Measurements from ENCODE around the gene ATP5IF1. TPM values are rescaled to one million over a fixed set of nuclear protein-coding genes. Genes with fewer than 3 reads are reported as not detected.

Gene ATP5IF1
- total RNA-seq, 1 experiment from 2014 or later: 214 TPM

DNA sequence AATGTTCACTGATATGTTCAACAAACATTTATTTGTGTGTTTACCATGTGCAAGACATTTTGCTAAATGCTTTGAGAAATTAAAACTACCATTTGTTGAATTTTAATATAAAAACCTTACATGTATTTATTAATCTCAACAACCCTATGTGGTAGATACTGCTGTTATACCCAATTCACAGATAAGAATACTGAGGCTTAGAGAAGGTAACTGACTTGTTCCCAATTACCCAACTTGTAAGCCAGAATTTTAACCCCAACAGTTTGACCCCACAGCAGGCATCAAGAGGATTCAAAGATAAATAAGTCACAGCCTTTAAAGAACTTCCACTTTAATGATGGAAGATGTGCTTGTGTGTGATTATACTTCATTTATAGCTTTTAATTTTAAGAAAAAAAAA is 6.8 kb upstream of the ATP5IF1 start:
- Mint-ChIP-seq H3K4me1 (ENCODE audit: insufficient read depth, unreplicated experiment) (no peaks in the 10 kb centered on the region), H3K4me3 (ENCODE audit: unreplicated experiment) (no peak overlapping the region), H3K27ac (ENCODE audit: low read depth, unreplicated experiment) (no peak overlapping the region), H3K36me3 (ENCODE audit: insufficient read depth, unreplicated experiment) (peaks cover 58% of the 10 kb centered on the region), H3K9me3 (ENCODE audit: unreplicated experiment) (no peaks in the 10 kb centered on the region), H3K27me3 (ENCODE audit: insufficient read depth, unreplicated experiment) (no peaks in the 10 kb centered on the region)
- BruUV-seq (replicated peaks): no TSS peak
- ChIA-PET POLR2A (interaction anchor here (0.9 to 11.6 kb wide), 3 partner anchors 10 to 140 kb away, joined by 3 to 314 read pairs (median 5); partner anchors contain the start of gene EYA3), CTCF (no interaction called here)
- intact Hi-C loops (cut with micrococcal nuclease): no loop called here
- no peak for TF ChIP-seq CTCF (IDR thresholded peaks at IDR 0.05; ENCODE audit: unreplicated experiment)
- DNase-seq (ENCODE audit: unreplicated experiment): no peak

DNA sequence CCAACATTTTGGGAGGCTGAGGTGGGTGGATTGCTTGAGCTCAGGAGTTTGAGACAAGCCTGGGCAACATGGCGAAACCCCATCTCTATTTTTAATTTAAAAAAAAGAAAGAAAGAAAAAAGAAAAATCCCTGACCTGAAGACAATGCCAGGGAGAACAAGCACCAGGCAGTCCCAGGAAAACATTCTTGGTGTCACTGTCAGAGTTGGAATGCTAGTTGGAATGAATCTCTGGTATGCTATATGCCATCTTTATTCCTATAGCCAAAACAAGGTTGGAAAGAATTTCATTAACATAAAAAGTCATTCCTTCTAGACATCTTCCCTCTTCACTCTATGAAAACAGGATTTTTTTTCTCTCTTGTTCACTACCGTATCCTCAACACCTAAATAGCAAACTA is 5.9 kb upstream of the ATP5IF1 start:
- no TSS peak for BruUV-seq (replicated peaks)
- H3K9me3 Mint-ChIP-seq (ENCODE audit: unreplicated experiment): no peaks in the 10 kb centered on the region
- no peaks in the 10 kb centered on the region for H3K27me3 Mint-ChIP-seq (ENCODE audit: insufficient read depth, unreplicated experiment)
- TF ChIP-seq CTCF (IDR thresholded peaks at IDR 0.05; ENCODE audit: unreplicated experiment): no peak
- intact Hi-C loops (cut with micrococcal nuclease): no loop called here
- ChIA-PET POLR2A (interaction anchor here (0.9 to 11.6 kb wide), 4 partner anchors 11 to 141 kb away, joined by 3 to 314 read pairs (median 4); partner anchors contain the start of gene EYA3), CTCF (interaction anchor here (0.6 to 0.7 kb wide), 2 partner anchors 13 to 94 kb away, joined by 3 to 5 read pairs; no protein-coding TSS in a partner anchor)
- H3K4me3 Mint-ChIP-seq (ENCODE audit: unreplicated experiment): no peak overlapping the region
- H3K27ac Mint-ChIP-seq (ENCODE audit: low read depth, unreplicated experiment): no peak overlapping the region
- H3K4me1 Mint-ChIP-seq (ENCODE audit: insufficient read depth, unreplicated experiment): no peaks in the 10 kb centered on the region
- no peak for DNase-seq (ENCODE audit: unreplicated experiment)
- peaks cover 49% of the 10 kb centered on the region for H3K36me3 Mint-ChIP-seq (ENCODE audit: insufficient read depth, unreplicated experiment)

DNA sequence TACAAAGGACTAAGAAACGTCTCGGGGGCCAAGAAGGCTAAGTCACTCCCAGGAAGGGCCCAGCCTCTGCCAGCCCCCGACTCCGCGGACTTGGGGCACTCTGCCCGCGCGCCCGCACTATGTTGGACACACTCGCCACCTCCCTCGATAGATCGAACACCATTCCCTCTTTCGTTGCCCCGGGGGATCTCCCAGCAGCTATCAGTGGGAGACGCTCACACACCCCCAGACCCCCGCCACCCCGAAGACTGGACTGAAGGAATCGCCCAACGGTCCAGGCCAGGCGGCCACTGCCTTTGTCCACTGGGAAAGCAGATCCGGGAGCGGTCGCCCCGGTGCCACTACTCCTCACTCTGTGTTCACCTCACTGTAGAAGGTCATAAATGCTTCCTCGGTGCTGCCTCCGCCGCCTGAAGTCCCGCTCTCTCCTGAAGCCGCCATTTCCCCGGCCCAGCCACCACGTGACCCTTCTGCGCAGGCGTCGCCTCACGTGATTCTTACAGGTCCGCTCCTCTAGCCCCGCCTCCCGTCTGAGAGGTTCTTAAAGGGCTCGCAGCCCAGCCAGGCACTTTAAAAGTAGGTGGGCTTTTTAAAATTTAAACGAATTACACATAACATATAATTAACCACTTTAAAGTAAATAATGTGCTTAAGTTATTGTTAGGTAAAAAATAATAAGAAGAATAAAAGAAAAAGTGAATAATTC is 3.2 kb upstream of the ATP5IF1 start, which contains the start of gene DNAJC8:
TSS of gene DNAJC8 (minus strand) at position 472 of the 706 bp plus-strand sequence. CDS start at position 441, 31 bp downstream.
- TF ChIP-seq CTCF (IDR thresholded peaks at IDR 0.05; ENCODE audit: unreplicated experiment): no peak
- Mint-ChIP-seq H3K27me3 (ENCODE audit: insufficient read depth, unreplicated experiment) (no peaks in the 10 kb centered on the region), H3K36me3 (ENCODE audit: insufficient read depth, unreplicated experiment) (peaks cover 22% of the 10 kb centered on the region), H3K27ac (ENCODE audit: low read depth, unreplicated experiment) (peak within 1 kb of the TSS; percentile 99), H3K9me3 (ENCODE audit: unreplicated experiment) (no peaks in the 10 kb centered on the region), H3K4me3 (ENCODE audit: unreplicated experiment) (peak within 1 kb of the TSS; percentile 92), H3K4me1 (ENCODE audit: insufficient read depth, unreplicated experiment) (no peaks in the 10 kb centered on the region)
- intact Hi-C loops (cut with micrococcal nuclease): no loop called here
- ChIA-PET POLR2A (interaction anchor here (1.0 to 11.6 kb wide), 9 partner anchors 14 to 148 kb away, joined by 3 to 314 read pairs (median 4); partner anchors contain the start of genes EYA3 and SESN2), CTCF (interaction anchor here (0.6 to 0.8 kb wide), 3 partner anchors 30 to 1074 kb away, joined by 3 to 6 read pairs (median 4); no protein-coding TSS in a partner anchor)
- peak; percentile 94 for DNase-seq (ENCODE audit: unreplicated experiment)
- TSS peak; percentile 71 for BruUV-seq (replicated peaks)

GRCh38 chr1:28233264-28233606 is 2.7 kb upstream of the ATP5IF1 start:
- Mint-ChIP-seq H3K9me3 (ENCODE audit: unreplicated experiment) (no peaks in the 10 kb centered on the region), H3K4me3 (ENCODE audit: unreplicated experiment) (peak overlapping the region; percentile 92), H3K36me3 (ENCODE audit: insufficient read depth, unreplicated experiment) (peaks cover 16% of the 10 kb centered on the region), H3K27ac (ENCODE audit: low read depth, unreplicated experiment) (peak overlapping the region; percentile 99), H3K27me3 (ENCODE audit: insufficient read depth, unreplicated experiment) (no peaks in the 10 kb centered on the region), H3K4me1 (ENCODE audit: insufficient read depth, unreplicated experiment) (no peaks in the 10 kb centered on the region)
- no peak for TF ChIP-seq CTCF (IDR thresholded peaks at IDR 0.05; ENCODE audit: unreplicated experiment)
- CTCF ChIA-PET: interaction anchor here (0.7 to 0.8 kb wide), 2 partner anchors 30 to 338 kb away, joined by 3 to 4 read pairs; no protein-coding TSS in a partner anchor
- no peak for DNase-seq (ENCODE audit: unreplicated experiment)
- POLR2A ChIA-PET: interaction anchor here (1.1 to 11.6 kb wide), 2 partner anchors 13 to 27 kb away, joined by 5 to 314 read pairs; no protein-coding TSS in a partner anchor
- BruUV-seq (replicated peaks): no TSS peak
- intact Hi-C loops (cut with micrococcal nuclease): no loop called here
